IMR-90 (cell line): ENCODE measurements around the gene EGFL7. TPM values are rescaled to one million over a fixed set of nuclear protein-coding genes. Genes with fewer than 3 reads are reported as not detected.

Experiments used
- ATAC-seq: fragments of 200-7000 bp; cut with Tn5 transposase; 2 replicates; pipeline ENCODE4 v1.9.1; 2020; ENCODE audit warnings: low read depth, mild to moderate bottlenecking, moderate library complexity
- BruUV-seq: library from RNA; stranded (reverse); fragments of 400-500 nt; replicated peaks from 2 replicates; lab custom pipeline; 2021; lab: Mats Ljungman, UMichigan
- CTCF ChIA-PET: fragments of 300-600 bp; formaldehyde crosslinking; extraction: SDS; loops from one replicate; lab custom pipeline; 2021; ENCODE audit warnings: antibody characterized with exemption; lab: Yijun Ruan, JAX
- POLR2A ChIA-PET: fragments of 300-600 bp; sonication (Branson Sonifier 250); formaldehyde crosslinking; loops from one replicate; lab custom pipeline; 2022; ENCODE audit warnings: antibody characterized with exemption; ENCODE audit not compliant: unreplicated experiment; lab: Charles Lee
- DNase-seq: peaks from one replicate; pipeline ENCODE4 v3.0.0; 2013
- H2AFZ ChIP-seq: replicated peaks from 2 replicates; pipeline ENCODE3; 2013; ENCODE audit warnings: low read length, mild to moderate bottlenecking; ENCODE audit not compliant: poor library complexity
- H2AK5ac ChIP-seq: 2 replicates; pipeline ENCODE4 v1.6.1; 2013; ENCODE audit warnings: low read depth, low read length, inconsistent platforms
- H2AK9ac ChIP-seq: replicated peaks from 2 replicates; pipeline ENCODE3; 2013; ENCODE audit warnings: mild to moderate bottlenecking, low read depth, low read length, moderate library complexity; ENCODE audit not compliant: poor library complexity
- H2BK120ac ChIP-seq: 2 replicates; pipeline ENCODE4 v1.6.1; 2013; ENCODE audit warnings: low read depth, low read length, inconsistent platforms
- H2BK15ac ChIP-seq: 3 replicates; pipeline ENCODE4 v1.6.1; 2013; ENCODE audit warnings: low read depth, low read length, inconsistent platforms
- H2BK20ac ChIP-seq: 2 replicates; pipeline ENCODE4 v1.6.1; 2013; ENCODE audit warnings: low read depth, mild to moderate bottlenecking, inconsistent platforms, low read length, moderate library complexity
- H2BK5ac ChIP-seq: 2 replicates; pipeline ENCODE4 v1.6.1; 2013; ENCODE audit warnings: mild to moderate bottlenecking, low read depth, low read length, inconsistent platforms; ENCODE audit not compliant: poor library complexity, severe bottlenecking
- H3K14ac ChIP-seq: replicated peaks from 2 replicates; pipeline ENCODE4 v1.6.1; 2013; ENCODE audit warnings: low read depth, low read length, inconsistent platforms
- H3K18ac ChIP-seq: 2 replicates; pipeline ENCODE4 v1.6.1; 2013; ENCODE audit warnings: low read depth, low read length, control low read depth
- H3K23ac ChIP-seq: 2 replicates; pipeline ENCODE4 v1.6.1; 2013; ENCODE audit warnings: low read depth, low read length, inconsistent platforms
- H3K27ac ChIP-seq: 2 replicates; pipeline ENCODE4 v1.5.1; 2013; ENCODE audit warnings: mild to moderate bottlenecking, control low read depth, low read length; ENCODE audit not compliant: insufficient read depth
- H3K27me3 ChIP-seq: 2 replicates; pipeline ENCODE4 v1.6.1; 2013; ENCODE audit warnings: low read length; ENCODE audit not compliant: control insufficient read depth, insufficient read depth
- H3K36me3 ChIP-seq: 2 replicates; pipeline ENCODE4 v1.6.1; 2013; ENCODE audit warnings: low read length, mixed read lengths; ENCODE audit not compliant: control insufficient read depth, insufficient read depth
- H3K4ac ChIP-seq: 2 replicates; pipeline ENCODE4 v1.6.1; 2013; ENCODE audit warnings: low read depth, low read length, inconsistent platforms
- H3K4me1 ChIP-seq: 2 replicates; pipeline ENCODE4 v1.6.1; 2013; ENCODE audit warnings: low read length, mixed read lengths; ENCODE audit not compliant: control insufficient read depth, insufficient read depth
- H3K4me2 ChIP-seq: 2 replicates; pipeline ENCODE4 v1.6.1; 2013; ENCODE audit warnings: low read depth, mild to moderate bottlenecking, control low read depth, low read length, moderate library complexity
- H3K4me3 ChIP-seq: 2 replicates; pipeline ENCODE4 v1.5.1; 2013; ENCODE audit warnings: low read depth, mild to moderate bottlenecking, control low read depth, low read length, moderate library complexity; ENCODE audit not compliant: insufficient read depth
- H3K56ac ChIP-seq: 2 replicates; pipeline ENCODE4 v1.6.1; 2013; ENCODE audit warnings: low read length, inconsistent platforms; ENCODE audit not compliant: insufficient read depth; ENCODE audit errors: extremely low read depth
- H3K79me1 ChIP-seq, 2 experiments: 2 replicates each; pipeline ENCODE4 v1.6.1; 2013; ENCODE audit warnings: low read length in 2 of 2, inconsistent platforms in 1 of 2, low read depth in 1 of 2
- H3K9ac ChIP-seq: 2 replicates; pipeline ENCODE4 v1.6.1; 2013; ENCODE audit warnings: low read depth, low read length, control low read depth
- H3K9me1 ChIP-seq: 2 replicates; pipeline ENCODE4 v1.6.1; 2013; ENCODE audit warnings: low read length, inconsistent platforms; ENCODE audit not compliant: insufficient read depth
- H3K9me3 ChIP-seq: 2 replicates; pipeline ENCODE4 v1.6.1; 2013; ENCODE audit warnings: low read length; ENCODE audit not compliant: control insufficient read depth, insufficient read depth
- H4K20me1 ChIP-seq: 2 replicates; pipeline ENCODE4 v1.6.1; 2013; ENCODE audit warnings: low read length, inconsistent platforms; ENCODE audit not compliant: insufficient read depth
- H4K5ac ChIP-seq: 2 replicates; pipeline ENCODE4 v1.6.1; 2013; ENCODE audit warnings: mild to moderate bottlenecking, low read depth, low read length, control low read depth
- H4K8ac ChIP-seq, 2 experiments: 2 replicates each; pipeline ENCODE4 v1.6.1; 2013; ENCODE audit warnings: low read depth in 2 of 2, low read length in 2 of 2, control low read depth in 1 of 2, inconsistent platforms in 1 of 2
- H4K91ac ChIP-seq: 2 replicates; pipeline ENCODE4 v1.6.1; 2013; ENCODE audit warnings: low read depth, low read length, inconsistent platforms; ENCODE audit not compliant: insufficient read depth
- CEBPB ChIP-seq: IDR thresholded peaks from 2 replicates; pipeline ENCODE4 v1.6.1; 2012; ENCODE audit warnings: low read depth, low read length, improper control_type of control experiment
- ELK1 ChIP-seq: fragments of 150-350 bp; IDR thresholded peaks from 2 replicates; pipeline ENCODE4 v1.6.1; 2016; ENCODE audit warnings: low read depth, mild to moderate bottlenecking, low read length, moderate library complexity, borderline replicate concordance
- WGBS, 2 experiments: methylation state at CpG; one replicate each; pipeline versions ENCODE4 v1.1.5 to v1.1.7; 2013; ENCODE audit warnings: missing lambda C conversion rate in 2 of 2; ENCODE audit not compliant: insufficient read length in 1 of 2; ENCODE audit errors: extremely low coverage in 2 of 2; 5-methylcytosine and 5-hydroxymethylcytosine counted together
- dilution Hi-C: fragments of 300-500 bp; cut with HindIII; formaldehyde crosslinking; loops from one replicate; pipeline ENCODE4 v1.14.3; 2018; ENCODE audit warnings: low sequenced_read_pairs; ENCODE audit not compliant: unreplicated experiment
- in situ Hi-C: fragments of 300-500 bp; cut with MboI; formaldehyde crosslinking; loops from 3 replicates; pipeline ENCODE4 v1.14.3; 2019; ENCODE audit warnings: low sequenced_read_pairs, inconsistent platforms, mixed read lengths
- intact Hi-C: fragments of 100-400 bp; cut with micrococcal nuclease; formaldehyde crosslinking; loops from 2 replicates; pipeline ENCODE4 v1.10.0; 2022
- polyA plus RNA-seq, 3 experiments: library from polyadenylated mRNA; depleted of rRNA; stranded (reverse); fragments of >200 nt; gene quantifications; 2 replicates each; pipeline ENCODE4 v1.2.3, GENCODE V29; 2012; ENCODE audit warnings: low replicate concordance in 1 of 3
- total RNA-seq: library from RNA; depleted of rRNA; stranded (reverse); fragments of >200 nt; gene quantifications from 2 replicates; pipeline ENCODE4 v1.2.3, GENCODE V29; 2012

EGFL7 gene
- total and polyA plus RNA-seq, 2 of the 4 experiments (the other 2 are of a cell fraction), result 2.2 to 10.4 TPM

- no peaks in the 10 kb centered on the region for H4K20me1 ChIP-seq
- H2BK120ac ChIP-seq, result no peak overlapping the region
- no peak overlapping the region for H4K5ac ChIP-seq
- no peak overlapping the region for H4K8ac ChIP-seq
- POLR2A ChIA-PET, result no interaction called here
- H3K23ac ChIP-seq, result no peak overlapping the region
- no peaks in the 10 kb centered on the region for H3K79me1 ChIP-seq
- no peak overlapping the region for H3K9ac ChIP-seq
- H3K18ac ChIP-seq, result no peak overlapping the region
- WGBS, 2 experiments, result 92% methylated on average over 10 of the region's 26 CpGs; no CpG with 5 or more reads in 1 of the 2 experiments
- H3K14ac ChIP-seq, result no peak overlapping the region
- peaks cover 27% of the 10 kb centered on the region for H3K4me1 ChIP-seq
- H2BK5ac ChIP-seq, result no peak overlapping the region
- H3K36me3 ChIP-seq, result no peaks in the 10 kb centered on the region
- no peaks in the 10 kb centered on the region for H3K27me3 ChIP-seq
- no peak for TF ChIP-seq ELK1
- no peak for TF ChIP-seq CEBPB
- no peak overlapping the region for H3K4me2 ChIP-seq
- no peaks in the 10 kb centered on the region for H3K9me3 ChIP-seq
- DNase-seq (no peak), ATAC-seq (no peak)
- no peak overlapping the region for H2AFZ ChIP-seq
- dilution Hi-C loops, result no loop called here
- intact Hi-C loops, result no loop called here
- no peak overlapping the region for H3K56ac ChIP-seq
- BruUV-seq, result no TSS peak
- 0 out of 2 replicates have a peak, but pooled peaks cover 3% of the 10 kb centered on the region for H3K9me1 ChIP-seq
- no peak overlapping the region for H2BK20ac ChIP-seq
- H3K4ac ChIP-seq, result no peak overlapping the region
- no peak overlapping the region for H2AK5ac ChIP-seq
- H4K91ac ChIP-seq, result no peak overlapping the region
- H3K4me3 ChIP-seq, result no peak overlapping the region
- no peak overlapping the region for H2AK9ac ChIP-seq
- in situ Hi-C loops, result no loop called here
- CTCF ChIA-PET, result no interaction called here
- no peak overlapping the region for H2BK15ac ChIP-seq
- no peak overlapping the region for H3K27ac ChIP-seq
Measured at GRCh38 chr9:136617746-136618579, 44.8 kb upstream of the EGFL7 start.
